Subcutaneous preadipocyte (primary cell): ENCODE results near the gene ANKRD31. TPM values are rescaled to one million over a fixed set of nuclear protein-coding genes. Genes with fewer than 3 reads are reported as not detected.

Experiments
- small RNA-seq: library from RNA; depleted of rRNA; stranded (forward); fragments of <200 nt; gene quantifications from one replicate; pipeline ENCODE3, GENCODE V24; 2012
- total RNA-seq: library from RNA; depleted of rRNA; stranded (reverse); fragments of >200 nt; gene quantifications from 2 replicates; pipeline ENCODE4 v1.2.3, GENCODE V29; 2012

Gene ANKRD31
- total RNA-seq = under 0.01 and 0.20 TPM in 2 replicates

DNA sequence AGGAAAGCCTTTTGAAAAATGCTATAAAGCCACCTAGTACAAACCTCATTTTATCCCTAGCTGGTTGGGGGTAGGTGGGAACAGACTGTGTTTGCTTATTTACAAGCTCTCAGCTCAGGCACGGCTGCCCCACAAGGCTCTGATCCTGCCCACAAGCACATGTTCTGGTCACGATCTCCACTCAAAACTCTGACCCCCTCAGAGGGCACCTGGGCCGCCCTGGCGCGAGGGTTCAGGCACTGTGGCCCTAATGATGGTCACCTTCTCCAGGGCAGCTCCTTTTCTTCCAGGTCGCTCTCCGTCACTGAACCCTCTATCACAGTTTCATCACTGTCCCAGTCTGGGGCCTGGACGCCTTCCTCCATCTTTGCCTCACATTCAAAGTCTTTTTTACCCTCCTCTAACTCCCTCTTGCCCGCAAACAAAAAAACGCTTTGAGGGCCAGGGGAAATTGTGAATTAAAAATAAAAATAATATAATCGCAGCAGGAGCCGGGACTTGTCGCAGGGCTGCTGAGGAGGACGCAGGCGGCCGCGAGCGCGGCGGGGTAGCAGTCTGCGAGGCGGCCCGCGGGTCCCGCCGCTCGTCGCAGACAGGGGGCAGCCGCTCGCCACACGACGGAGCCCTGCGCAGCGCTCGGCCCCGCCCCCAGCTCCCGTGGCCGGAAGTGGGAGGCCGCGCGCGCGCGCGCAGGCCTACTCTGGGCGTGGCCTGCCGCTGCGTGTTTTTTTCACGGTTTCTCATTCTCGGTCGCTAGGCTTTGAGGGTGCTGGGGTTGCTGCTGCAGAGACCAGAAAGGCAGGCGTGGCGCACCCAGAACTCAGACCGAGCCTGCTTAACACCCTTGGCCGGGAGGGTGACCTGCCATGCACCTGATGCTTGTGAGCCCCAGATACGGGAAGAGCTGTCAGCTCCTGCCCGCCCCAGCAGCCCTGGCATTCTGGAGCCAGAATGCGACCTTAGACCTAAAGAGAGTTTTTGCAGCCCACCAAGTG lies at the start of gene ANKRD31:
Gene ANKRD31, minus strand, starts transcription at position 557 of the 995 bp plus-strand sequence. Its CDS starts 192 bp downstream, at position 365.

GRCh38 chr5:75052192-75053053 lies 184.3 kb downstream of the ANKRD31 start, which contains the start of gene GCNT4:
Gene GCNT4, minus strand, starts transcription at chr5:75052558. Its CDS starts 22,521 bp downstream, at chr5:75030037.

Small RNA genes lying within 50 kb of the gene (small RNA-seq; reads per million reads assigned to genes)
- gene SUMO2P5 = not detected

Other genes starting within 250 kb of the ANKRD31 start
- 0.37 and 0.39 TPM in 2 replicates for gene GCNT4, start 184.3 kb downstream of the ANKRD31 start, total RNA-seq
- 165 and 233 TPM in 2 replicates for gene HMGCR, start 100.3 kb upstream of the ANKRD31 start, total RNA-seq